ENCODE results near the gene NDST1.
A peak's percentile ranks its signal among the peaks of the same experiment; 100 is the strongest.

The NDST1 gene

GRCh38 chr5:150585781-150586341 is 77.9 kb downstream of the NDST1 start:
- TF ChIP-seq CTCF (IDR thresholded peaks at IDR 0.05; ENCODE audit: low read depth, low read length, missing control alignments), result no peak
- Histone ChIP-seq H3K4me3 (ENCODE audit: low read depth, low read length) (no peak overlapping the region), H3K27me3 (replicated peaks) (no peaks in the 10 kb centered on the region), H3K36me3 (replicated peaks) (no peaks in the 10 kb centered on the region), H3K27ac (no peak overlapping the region)
- in situ Hi-C loops (cut with HindIII; ENCODE audit: low pct_ligation_motif_present, low sequenced_read_pairs), result no loop called here
- no peak for DNase-seq

- Histone ChIP-seq H3K27me3 (replicated peaks) (no peaks in the 10 kb centered on the region), H3K36me3 (replicated peaks) (no peaks in the 10 kb centered on the region), H3K4me3 (ENCODE audit: low read depth, low read length) (no peak overlapping the region), H3K27ac (no peak overlapping the region)
- DNase-seq, result no peak
- in situ Hi-C loops (cut with HindIII; ENCODE audit: low pct_ligation_motif_present, low sequenced_read_pairs), result no loop called here
- no peak for TF ChIP-seq CTCF (IDR thresholded peaks at IDR 0.05; ENCODE audit: low read depth, low read length, missing control alignments)
Measured at GRCh38 chr5:150587016-150587415, 79.1 kb downstream of the NDST1 start.

GRCh38 chr5:150587856-150588595 is 80.1 kb downstream of the NDST1 start:
- Histone ChIP-seq H3K27me3 (replicated peaks) (no peaks in the 10 kb centered on the region), H3K36me3 (replicated peaks) (no peaks in the 10 kb centered on the region), H3K27ac (no peak overlapping the region), H3K4me3 (ENCODE audit: low read depth, low read length) (no peak overlapping the region)
- in situ Hi-C loops (cut with HindIII; ENCODE audit: low pct_ligation_motif_present, low sequenced_read_pairs), result no loop called here
- peak; percentile 22 for TF ChIP-seq CTCF (IDR thresholded peaks at IDR 0.05; ENCODE audit: low read depth, low read length, missing control alignments)
- DNase-seq, result no peak

GRCh38 chr5:150588596-150588890 is 80.6 kb downstream of the NDST1 start:
- Histone ChIP-seq H3K36me3 (replicated peaks) (no peaks in the 10 kb centered on the region), H3K27me3 (replicated peaks) (no peaks in the 10 kb centered on the region), H3K27ac (no peak overlapping the region), H3K4me3 (ENCODE audit: low read depth, low read length) (no peak overlapping the region)
- no peak for DNase-seq
- in situ Hi-C loops (cut with HindIII; ENCODE audit: low pct_ligation_motif_present, low sequenced_read_pairs), result no loop called here
- TF ChIP-seq CTCF (IDR thresholded peaks at IDR 0.05; ENCODE audit: low read depth, low read length, missing control alignments), result no peak

- TF ChIP-seq CTCF (IDR thresholded peaks at IDR 0.05; ENCODE audit: low read depth, low read length, missing control alignments), result peak; percentile 82
- DNase-seq, result no peak
- Histone ChIP-seq H3K27ac (no peak overlapping the region), H3K36me3 (replicated peaks) (no peaks in the 10 kb centered on the region), H3K4me3 (ENCODE audit: low read depth, low read length) (no peak overlapping the region), H3K27me3 (replicated peaks) (no peaks in the 10 kb centered on the region)
- in situ Hi-C loops (cut with HindIII; ENCODE audit: low pct_ligation_motif_present, low sequenced_read_pairs), result no loop called here
Measured at GRCh38 chr5:150589862-150590601, 82.1 kb downstream of the NDST1 start.

Data from brain microvascular endothelial cell (primary cell).